Measurements from ENCODE around the gene CTSE. TPM values are rescaled to one million over a fixed set of nuclear protein-coding genes. Genes with fewer than 3 reads are reported as not detected.
A peak's percentile ranks its signal among the peaks of the same experiment; 100 is the strongest.

Gene CTSE
- total RNA-seq, 1 experiment from 2014 or later = not detected

- no peaks in the 10 kb centered on the region for H3K36me3 ChIP-seq (replicated peaks; ENCODE audit: control insufficient read depth, insufficient read depth, low read length)
- no peaks in the 10 kb centered on the region for H3K27me3 ChIP-seq (ENCODE audit: control insufficient read depth, insufficient read depth, low read length)
- H3K4me3 ChIP-seq (ENCODE audit: insufficient read depth, low read depth, low read length) = no peak overlapping the region
- DNase-seq = no peak
Observed at GRCh38 chr1:206014601-206015000, 9.1 kb downstream of the CTSE start.

- Histone ChIP-seq H3K4me3 (ENCODE audit: insufficient read depth, low read depth, low read length) (no peak overlapping the region), H3K36me3 (replicated peaks; ENCODE audit: control insufficient read depth, insufficient read depth, low read length) (no peaks in the 10 kb centered on the region), H3K27me3 (ENCODE audit: control insufficient read depth, insufficient read depth, low read length) (no peaks in the 10 kb centered on the region)
- no peak for DNase-seq
Observed at GRCh38 chr1:206013026-206013795, 10.5 kb downstream of the CTSE start.

GRCh38 chr1:206012086-206012859 lies 11.4 kb downstream of the CTSE start:
- Histone ChIP-seq H3K36me3 (replicated peaks; ENCODE audit: control insufficient read depth, insufficient read depth, low read length) (no peaks in the 10 kb centered on the region), H3K27me3 (ENCODE audit: control insufficient read depth, insufficient read depth, low read length) (no peaks in the 10 kb centered on the region), H3K4me3 (ENCODE audit: insufficient read depth, low read depth, low read length) (no peak overlapping the region)
- DNase-seq = peak; percentile 40

- Histone ChIP-seq H3K36me3 (replicated peaks; ENCODE audit: control insufficient read depth, insufficient read depth, low read length) (no peaks in the 10 kb centered on the region), H3K27me3 (ENCODE audit: control insufficient read depth, insufficient read depth, low read length) (no peaks in the 10 kb centered on the region), H3K4me3 (ENCODE audit: insufficient read depth, low read depth, low read length) (no peak overlapping the region)
- no peak for DNase-seq
Observed at GRCh38 chr1:206011057-206011456, 12.6 kb downstream of the CTSE start.

GRCh38 chr1:206010060-206010459 lies 13.6 kb downstream of the CTSE start:
- no peak for DNase-seq
- Histone ChIP-seq H3K4me3 (ENCODE audit: insufficient read depth, low read depth, low read length) (no peak overlapping the region), H3K27me3 (ENCODE audit: control insufficient read depth, insufficient read depth, low read length) (no peaks in the 10 kb centered on the region), H3K36me3 (replicated peaks; ENCODE audit: control insufficient read depth, insufficient read depth, low read length) (no peaks in the 10 kb centered on the region)

- no peak overlapping the region for H3K4me3 ChIP-seq (ENCODE audit: insufficient read depth, low read depth, low read length)
- H3K27me3 ChIP-seq (ENCODE audit: control insufficient read depth, insufficient read depth, low read length) = no peaks in the 10 kb centered on the region
- no peak for DNase-seq
- H3K36me3 ChIP-seq (replicated peaks; ENCODE audit: control insufficient read depth, insufficient read depth, low read length) = no peaks in the 10 kb centered on the region
Observed at GRCh38 chr1:206006946-206007345, 16.7 kb downstream of the CTSE start.

- no peak overlapping the region for H3K4me3 ChIP-seq (ENCODE audit: insufficient read depth, low read depth, low read length)
- no peaks in the 10 kb centered on the region for H3K27me3 ChIP-seq (ENCODE audit: control insufficient read depth, insufficient read depth, low read length)
- no peak for DNase-seq
- no peaks in the 10 kb centered on the region for H3K36me3 ChIP-seq (replicated peaks; ENCODE audit: control insufficient read depth, insufficient read depth, low read length)
Observed at GRCh38 chr1:206005778-206006180, 17.9 kb downstream of the CTSE start.

- H3K36me3 ChIP-seq (replicated peaks; ENCODE audit: control insufficient read depth, insufficient read depth, low read length) = no peaks in the 10 kb centered on the region
- H3K4me3 ChIP-seq (ENCODE audit: insufficient read depth, low read depth, low read length) = no peak overlapping the region
- DNase-seq = no peak
- H3K27me3 ChIP-seq (ENCODE audit: control insufficient read depth, insufficient read depth, low read length) = no peaks in the 10 kb centered on the region
Observed at GRCh38 chr1:206005234-206005633, 18.5 kb downstream of the CTSE start.

GRCh38 chr1:206004826-206005225 lies 18.9 kb downstream of the CTSE start:
- H3K4me3 ChIP-seq (ENCODE audit: insufficient read depth, low read depth, low read length) = no peak overlapping the region
- H3K36me3 ChIP-seq (replicated peaks; ENCODE audit: control insufficient read depth, insufficient read depth, low read length) = no peaks in the 10 kb centered on the region
- no peak for DNase-seq
- H3K27me3 ChIP-seq (ENCODE audit: control insufficient read depth, insufficient read depth, low read length) = no peaks in the 10 kb centered on the region

- Histone ChIP-seq H3K36me3 (replicated peaks; ENCODE audit: control insufficient read depth, insufficient read depth, low read length) (no peaks in the 10 kb centered on the region), H3K4me3 (ENCODE audit: insufficient read depth, low read depth, low read length) (no peak overlapping the region), H3K27me3 (ENCODE audit: control insufficient read depth, insufficient read depth, low read length) (no peaks in the 10 kb centered on the region)
- no peak for DNase-seq
Observed at GRCh38 chr1:206003854-206004800, 19.6 kb downstream of the CTSE start.

- H3K4me3 ChIP-seq (ENCODE audit: insufficient read depth, low read depth, low read length) = no peak within 1 kb of the TSS
- H3K27me3 ChIP-seq (ENCODE audit: control insufficient read depth, insufficient read depth, low read length) = no peaks in the 10 kb centered on the region
- no peak for DNase-seq
- no peaks in the 10 kb centered on the region for H3K36me3 ChIP-seq (replicated peaks; ENCODE audit: control insufficient read depth, insufficient read depth, low read length)
Observed at GRCh38 chr1:206002871-206003801, 20.6 kb downstream of the CTSE start, which contains the start of gene RAB7B. RAB7B (minus strand) TSS chr1:206003395; CDS start chr1:205994135, 9,260 bp downstream.

GRCh38 chr1:206002160-206002559 lies 21.5 kb downstream of the CTSE start:
- no peaks in the 10 kb centered on the region for H3K36me3 ChIP-seq (replicated peaks; ENCODE audit: control insufficient read depth, insufficient read depth, low read length)
- peaks cover 2% of the 10 kb centered on the region for H3K27me3 ChIP-seq (ENCODE audit: control insufficient read depth, insufficient read depth, low read length)
- H3K4me3 ChIP-seq (ENCODE audit: insufficient read depth, low read depth, low read length) = no peak overlapping the region
- DNase-seq = no peak

- H3K4me3 ChIP-seq (ENCODE audit: insufficient read depth, low read depth, low read length) = no peak overlapping the region
- H3K36me3 ChIP-seq (replicated peaks; ENCODE audit: control insufficient read depth, insufficient read depth, low read length) = no peaks in the 10 kb centered on the region
- DNase-seq = no peak
- peaks cover 5% of the 10 kb centered on the region for H3K27me3 ChIP-seq (ENCODE audit: control insufficient read depth, insufficient read depth, low read length)
Observed at GRCh38 chr1:206001476-206001888, 22.2 kb downstream of the CTSE start.
